Suprapubic skin (tissue), 4 donors: Measurements from ENCODE around the gene GFER. TPM values are rescaled to one million over a fixed set of nuclear protein-coding genes. Genes with fewer than 3 reads are reported as not detected.

Experiments
- DNase-seq, 2 donors: peaks; one replicate each; pipeline ENCODE4 v3.0.0-alpha.2; 2019; ENCODE audit warnings: low spot score in 2 of 2
- H3K27ac ChIP-seq: fragments of 200-600 bp; sonication (generic); one replicate; pipeline ENCODE4 v1.5.1; 2019
- H3K27me3 ChIP-seq: fragments of 200-600 bp; sonication (generic); one replicate; pipeline ENCODE4 v1.5.1; 2019
- H3K36me3 ChIP-seq: fragments of 200-600 bp; sonication (generic); one replicate; pipeline ENCODE4 v1.5.1; 2019
- H3K4me1 ChIP-seq: fragments of 200-600 bp; sonication (generic); one replicate; pipeline ENCODE4 v1.5.1; 2019
- H3K4me3 ChIP-seq: fragments of 200-600 bp; sonication (generic); one replicate; pipeline ENCODE4 v1.5.1; 2019; ENCODE audit warnings: mild to moderate bottlenecking
- H3K9me3 ChIP-seq: fragments of 200-600 bp; sonication (generic); one replicate; pipeline ENCODE4 v1.5.1; 2019
- EP300 ChIP-seq: sonication (generic); formaldehyde crosslinking; IDR thresholded peaks from one replicate; pipeline ENCODE4 v1.6.1; 2017; ENCODE audit warnings: antibody characterized with exemption
- POLR2A ChIP-seq, 2 donors: fragments of 450-650 bp; IDR thresholded peaks; one replicate each; pipeline ENCODE4 v1.6.1; 2017; ENCODE audit warnings: antibody characterized with exemption in 2 of 2, mild to moderate bottlenecking in 2 of 2, moderate library complexity in 2 of 2
- POLR2AphosphoS5 ChIP-seq, 3 donors: sonication (generic); formaldehyde crosslinking; IDR thresholded peaks; one replicate each; pipeline ENCODE4 v1.6.1; 2017; ENCODE audit warnings: antibody characterized with exemption in 3 of 3
- WGBS: methylation state at CpG from one replicate; pipeline ENCODE4 v1.1.5; 2018; 5-methylcytosine and 5-hydroxymethylcytosine counted together
- total RNA-seq, 4 donors: library from RNA; depleted of rRNA; stranded (reverse); fragments of >200 nt; gene quantifications; one replicate each; pipeline ENCODE4 v1.1.0, GENCODE V29; 2016
- TF ChIP-seq, protein P1 (sequence below), 2 donors: fragments of 200-600 bp in 1 of 2; fragments of 450-650 bp in 1 of 2; sonication (generic) in 1 of 2; IDR thresholded peaks; one replicate each; pipeline ENCODE4 v1.5.1; 2016 to 2019; ENCODE audit warnings: antibody characterized with exemption in 2 of 2, mild to moderate bottlenecking in 1 of 2, moderate library complexity in 1 of 2

Gene GFER
- total RNA-seq, 4 donors from 2014 or later: 7.0 to 11.2 (median 9.5) TPM

DNA sequence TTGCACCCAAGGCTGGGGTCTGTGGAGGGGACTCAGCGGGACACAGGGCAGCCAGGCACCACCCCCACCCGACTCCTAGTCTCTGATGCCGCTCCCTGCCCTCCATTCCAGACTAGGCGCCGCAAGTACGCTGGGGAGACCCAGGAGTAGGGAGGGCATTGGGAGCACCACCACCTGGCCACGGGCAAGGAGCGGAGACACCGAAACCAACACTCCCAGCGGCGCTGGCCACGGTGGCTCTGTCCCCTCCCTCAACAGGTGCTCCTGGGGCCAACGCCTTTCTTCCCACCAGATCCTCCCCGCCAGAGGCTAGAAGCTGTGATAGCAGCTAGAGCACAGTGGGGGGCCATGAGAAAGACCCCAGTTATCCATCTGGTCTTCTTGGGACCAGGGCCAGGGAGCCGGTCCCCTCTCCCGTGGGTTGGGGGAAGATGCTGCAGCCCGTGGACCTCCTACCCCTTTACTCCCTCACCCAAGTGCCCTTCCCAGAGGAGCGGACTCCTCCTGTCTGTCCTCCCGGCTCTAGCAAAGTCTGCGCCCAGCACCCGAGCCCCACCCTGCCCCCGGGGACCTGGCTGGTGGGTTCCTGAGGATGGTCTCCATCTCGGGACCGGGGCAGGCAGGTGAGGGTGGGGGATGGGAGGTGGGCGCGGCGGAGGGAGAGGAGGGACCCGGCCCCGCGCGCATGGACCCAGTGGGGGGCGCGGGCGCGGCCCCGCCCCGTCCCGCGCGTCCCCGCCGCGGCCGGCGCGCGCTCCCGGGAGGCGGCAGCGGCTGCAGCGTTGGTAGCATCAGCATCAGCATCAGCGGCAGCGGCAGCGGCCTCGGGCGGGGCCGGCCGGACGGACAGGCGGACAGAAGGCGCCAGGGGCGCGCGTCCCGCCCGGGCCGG, 5.5 kb downstream of the GFER start, which contains the start of gene SYNGR3:
TSS of gene SYNGR3 (plus strand) at position 762 of the 892 bp plus-strand sequence. CDS start 133 bp downstream, outside the sequence.
- H3K4me1 ChIP-seq: peaks cover 52% of the 10 kb centered on the region
- WGBS: 6% methylated on average over 10 of the region's 67 CpGs
- peaks cover 28% of the 10 kb centered on the region for H3K27me3 ChIP-seq
- peak within 1 kb of the TSS; percentile 49 for H3K4me3 ChIP-seq
- H3K36me3 ChIP-seq: peaks cover 12% of the 10 kb centered on the region
- DNase-seq: no peak
- TF ChIP-seq POLR2AphosphoS5 (IDR thresholded peaks at IDR 0.05) (no peak), EP300 (no peak), POLR2A (IDR thresholded peaks at IDR 0.05) (no peak)
- TF ChIP-seq, protein P1, sequence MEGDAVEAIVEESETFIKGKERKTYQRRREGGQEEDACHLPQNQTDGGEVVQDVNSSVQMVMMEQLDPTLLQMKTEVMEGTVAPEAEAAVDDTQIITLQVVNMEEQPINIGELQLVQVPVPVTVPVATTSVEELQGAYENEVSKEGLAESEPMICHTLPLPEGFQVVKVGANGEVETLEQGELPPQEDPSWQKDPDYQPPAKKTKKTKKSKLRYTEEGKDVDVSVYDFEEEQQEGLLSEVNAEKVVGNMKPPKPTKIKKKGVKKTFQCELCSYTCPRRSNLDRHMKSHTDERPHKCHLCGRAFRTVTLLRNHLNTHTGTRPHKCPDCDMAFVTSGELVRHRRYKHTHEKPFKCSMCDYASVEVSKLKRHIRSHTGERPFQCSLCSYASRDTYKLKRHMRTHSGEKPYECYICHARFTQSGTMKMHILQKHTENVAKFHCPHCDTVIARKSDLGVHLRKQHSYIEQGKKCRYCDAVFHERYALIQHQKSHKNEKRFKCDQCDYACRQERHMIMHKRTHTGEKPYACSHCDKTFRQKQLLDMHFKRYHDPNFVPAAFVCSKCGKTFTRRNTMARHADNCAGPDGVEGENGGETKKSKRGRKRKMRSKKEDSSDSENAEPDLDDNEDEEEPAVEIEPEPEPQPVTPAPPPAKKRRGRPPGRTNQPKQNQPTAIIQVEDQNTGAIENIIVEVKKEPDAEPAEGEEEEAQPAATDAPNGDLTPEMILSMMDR (IDR thresholded peaks at IDR 0.05): no peak
- H3K9me3 ChIP-seq: no peaks in the 10 kb centered on the region
- no peak within 1 kb of the TSS for H3K27ac ChIP-seq

DNA sequence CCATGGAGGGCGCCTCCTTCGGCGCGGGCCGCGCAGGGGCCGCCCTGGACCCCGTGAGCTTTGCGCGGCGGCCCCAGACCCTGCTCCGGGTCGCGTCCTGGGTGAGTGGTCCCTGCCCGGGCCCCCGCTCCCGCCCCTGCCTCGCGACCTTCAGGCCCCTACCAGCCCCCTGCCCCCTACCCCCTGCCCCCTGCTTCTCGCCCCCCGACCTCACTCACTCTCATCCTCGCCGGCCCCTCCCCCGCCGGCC, 6.0 kb downstream of the GFER start:
- Histone ChIP-seq H3K4me1 (peaks cover 46% of the 10 kb centered on the region), H3K9me3 (no peaks in the 10 kb centered on the region), H3K4me3 (peak overlapping the region; percentile 49), H3K27me3 (peaks cover 28% of the 10 kb centered on the region), H3K27ac (no peak overlapping the region), H3K36me3 (peaks cover 12% of the 10 kb centered on the region)
- TF ChIP-seq POLR2A (IDR thresholded peaks at IDR 0.05): no peak
- TF ChIP-seq EP300: no peak
- no peak for TF ChIP-seq POLR2AphosphoS5 (IDR thresholded peaks at IDR 0.05)
- TF ChIP-seq, protein P1 (IDR thresholded peaks at IDR 0.05): no peak
- no CpG with 5 or more reads among the region's 25 CpGs for WGBS
- DNase-seq: no peak

DNA sequence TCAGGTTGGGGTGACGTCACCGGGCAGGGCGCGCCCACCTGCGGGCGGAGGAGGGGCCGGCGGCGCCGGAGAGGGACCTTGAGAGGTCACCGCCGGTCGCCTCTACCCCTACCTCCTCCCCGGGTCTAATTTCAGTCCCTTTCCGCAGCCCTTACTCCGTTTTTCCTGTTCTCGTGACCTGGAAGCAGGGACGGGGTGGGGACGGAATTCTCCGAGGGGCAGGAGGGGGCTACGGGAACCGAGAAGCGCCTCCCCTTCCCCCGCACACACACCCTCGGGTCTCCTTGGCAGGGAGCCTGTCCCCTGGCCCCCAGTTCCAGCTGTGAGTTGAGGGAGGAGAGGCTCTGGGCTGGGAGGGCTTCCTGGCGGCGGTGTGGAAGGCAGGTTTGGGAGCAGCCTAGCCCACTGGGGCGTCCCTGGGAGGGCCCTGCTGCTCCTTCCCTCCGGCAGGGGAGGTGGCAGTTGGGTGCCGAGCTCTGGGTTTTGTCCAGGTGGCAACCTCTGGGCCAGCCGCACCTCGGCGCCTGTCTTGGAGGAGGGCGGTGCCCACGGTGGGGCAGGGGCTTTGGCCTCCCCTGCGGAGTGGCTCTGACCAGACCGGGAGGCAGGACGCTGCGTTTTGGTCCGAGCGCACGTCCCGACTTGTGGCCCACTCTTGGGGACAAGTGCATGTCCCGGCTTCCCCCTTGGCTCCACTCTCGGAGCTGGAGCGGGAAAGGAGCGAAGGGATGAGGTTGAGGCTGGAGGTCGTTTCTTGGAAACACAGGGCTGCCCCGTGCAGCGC, 6.5 kb downstream of the GFER start:
- TF ChIP-seq EP300 (no peak), POLR2AphosphoS5 (IDR thresholded peaks at IDR 0.05) (no peak), POLR2A (IDR thresholded peaks at IDR 0.05) (no peak)
- TF ChIP-seq, protein P1 (IDR thresholded peaks at IDR 0.05): no peak
- no peak for DNase-seq
- 1% methylated on average over 18 of the region's 50 CpGs for WGBS
- Histone ChIP-seq H3K4me3 (peak overlapping the region; percentile 49), H3K4me1 (peaks cover 41% of the 10 kb centered on the region), H3K9me3 (no peaks in the 10 kb centered on the region), H3K36me3 (peaks cover 11% of the 10 kb centered on the region), H3K27ac (no peak overlapping the region), H3K27me3 (peaks cover 28% of the 10 kb centered on the region)

DNA sequence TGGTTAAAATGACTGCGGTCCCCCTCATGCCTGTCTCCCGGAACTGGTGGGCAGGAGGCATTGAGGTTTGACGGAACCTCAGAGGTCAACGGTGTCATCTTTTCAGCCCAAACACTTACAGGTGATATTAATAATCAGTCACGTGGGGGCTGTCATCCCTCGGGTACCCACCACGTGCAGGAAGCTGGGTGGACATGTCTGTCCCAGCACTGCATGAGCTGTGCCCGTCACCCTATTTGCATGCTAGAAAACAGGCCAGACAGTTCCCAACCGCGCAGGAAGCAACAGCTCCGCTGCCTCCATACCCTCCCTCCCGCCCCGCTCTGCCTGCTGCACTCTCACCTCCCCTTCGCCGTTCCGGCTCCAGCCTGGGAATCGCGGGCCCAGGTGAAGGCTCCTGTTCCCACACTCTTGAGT, 7.2 kb downstream of the GFER start:
- Histone ChIP-seq H3K9me3 (no peaks in the 10 kb centered on the region), H3K4me1 (peaks cover 36% of the 10 kb centered on the region), H3K27me3 (peaks cover 28% of the 10 kb centered on the region), H3K36me3 (peaks cover 5% of the 10 kb centered on the region), H3K4me3 (peak overlapping the region; percentile 49), H3K27ac (no peak overlapping the region)
- WGBS: 5% methylated on average over 13 of the region's 18 CpGs
- TF ChIP-seq POLR2A (IDR thresholded peaks at IDR 0.05): no peak
- TF ChIP-seq EP300: no peak
- TF ChIP-seq, protein P1 (IDR thresholded peaks at IDR 0.05): no peak
- no peak for TF ChIP-seq POLR2AphosphoS5 (IDR thresholded peaks at IDR 0.05)
- DNase-seq: no peak

DNA sequence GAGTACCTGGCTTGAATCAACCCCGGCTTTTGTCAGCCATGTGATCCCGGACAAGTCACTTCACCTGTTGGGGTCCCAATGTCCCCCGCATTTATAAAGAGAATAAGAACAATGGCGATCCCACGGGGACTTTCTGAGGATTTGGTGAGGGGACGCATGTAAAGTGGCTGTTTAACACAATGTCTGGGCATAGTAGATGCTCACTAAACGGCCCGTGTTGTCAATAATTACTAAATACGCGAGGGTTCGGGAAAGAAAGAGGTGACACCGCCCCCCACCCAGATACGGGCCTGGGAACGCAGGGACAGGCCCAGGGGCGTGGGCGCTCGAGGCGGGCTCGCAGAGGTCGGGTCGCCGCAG, 7.6 kb downstream of the GFER start:
- Histone ChIP-seq H3K36me3 (peaks cover 1% of the 10 kb centered on the region), H3K27ac (peak overlapping the region; percentile 35), H3K4me3 (peak overlapping the region; percentile 49), H3K27me3 (peaks cover 28% of the 10 kb centered on the region), H3K4me1 (peaks cover 36% of the 10 kb centered on the region), H3K9me3 (no peaks in the 10 kb centered on the region)
- WGBS: 13% methylated on average over 11 of the region's 22 CpGs
- no peak for DNase-seq
- TF ChIP-seq POLR2AphosphoS5 (IDR thresholded peaks at IDR 0.05) (no peak), EP300 (no peak), POLR2A (IDR thresholded peaks at IDR 0.05) (no peak)
- TF ChIP-seq, protein P1 (IDR thresholded peaks at IDR 0.05): no peak
